ENCODE results near the gene BRICD5.

- TF ChIP-seq ZNF610 (tag by site-specific recombination; IDR thresholded peaks at IDR 0.05; ENCODE audit: borderline replicate concordance) (0 out of 2 replicates have a peak, but pooled peaks have one; percentile 33), CTCF (tag by site-specific recombination; IDR thresholded peaks at IDR 0.05) (peak; percentile 89), ZSCAN5A (tag by site-specific recombination; IDR thresholded peaks at IDR 0.05) (peak; percentile 71; the same call in 1 of the 2 replicates), GLI4 (tag by site-specific recombination; IDR thresholded peaks at IDR 0.05) (no peak), ZNF561 (tag by site-specific recombination; IDR thresholded peaks at IDR 0.05; ENCODE audit: borderline replicate concordance) (no peak), HOXA7 (CRISPR knock-in tag; IDR thresholded peaks at IDR 0.05; ENCODE audit: borderline replicate concordance) (no peak), ZNF777 (tag by site-specific recombination; IDR thresholded peaks at IDR 0.05; ENCODE audit: borderline replicate concordance) (no peak), REPIN1 (tag by site-specific recombination; IDR thresholded peaks at IDR 0.05; ENCODE audit: low read depth) (no peak), ZNF530 (tag by site-specific recombination; IDR thresholded peaks at IDR 0.05; ENCODE audit: low read depth) (no peak), PRDM4 (tag by site-specific recombination; IDR thresholded peaks at IDR 0.05) (no peak), ZNF423 (tag by site-specific recombination; IDR thresholded peaks at IDR 0.05) (no peak), ZNF175 (tag by site-specific recombination; IDR thresholded peaks at IDR 0.05) (no peak)
Observed at GRCh38 chr16:2194852-2195321, 15.8 kb downstream of the BRICD5 start.
